Gastroesophageal sphincter (tissue), 3 donors: ENCODE data around the gene SPAG17.

ENCODE experiments used
- CTCF ChIP-seq, 4 experiments: fragments of 200-600 bp in 2 of 4; fragments of 450-650 bp in 2 of 4; sonication (generic) in 1 of 4; IDR thresholded peaks; one replicate each; pipeline ENCODE4 v1.5.1; 2017 to 2019; ENCODE audit warnings: antibody characterized with exemption in 4 of 4, mild to moderate bottlenecking in 2 of 4, moderate library complexity in 2 of 4
- POLR2A ChIP-seq, 2 donors: fragments of 450-650 bp; IDR thresholded peaks; one replicate each; pipeline ENCODE4 v1.6.1; 2017; ENCODE audit warnings: antibody characterized with exemption in 2 of 2, mild to moderate bottlenecking in 2 of 2, moderate library complexity in 1 of 2
- POLR2AphosphoS5 ChIP-seq: sonication (generic); formaldehyde crosslinking; IDR thresholded peaks from one replicate; pipeline ENCODE4 v1.6.1; 2017; ENCODE audit warnings: antibody characterized with exemption

GRCh38 chr1:118202076-118202608 is 17.1 kb upstream of the SPAG17 start:
- TF ChIP-seq POLR2AphosphoS5 (no peak), CTCF (IDR thresholded peaks at IDR 0.05) (no peak), POLR2A (IDR thresholded peaks at IDR 0.05) (no peak)
